HCT116 (cell line): ENCODE data around the gene PLA2G1B. TPM values are rescaled to one million over a fixed set of nuclear protein-coding genes. Genes with fewer than 3 reads are reported as not detected.

Source experiments
- ATAC-seq: fragments of 200-7000 bp; cut with Tn5 transposase; 2 replicates; pipeline ENCODE4 v1.9.1; 2020; ENCODE audit warnings: mild to moderate bottlenecking, moderate library complexity
- BruUV-seq: library from RNA; stranded (reverse); fragments of 400-500 nt; replicated peaks from 2 replicates; lab custom pipeline; 2021; lab: Mats Ljungman, UMichigan
- CTCF ChIA-PET: fragments of 300-600 bp; sonication (Branson Sonifier 250); formaldehyde crosslinking; loops from one replicate; lab custom pipeline; 2021; ENCODE audit warnings: antibody characterized with exemption; lab: Charles Lee
- POLR2A ChIA-PET: fragments of 300-600, 350-600 bp; sonication (Branson Sonifier 250); formaldehyde crosslinking; loops from one replicate; lab custom pipeline; 2021; ENCODE audit warnings: antibody characterized with exemption; lab: Charles Lee
- RAD21 ChIA-PET, 2 experiments: fragments of 300-600 bp; sonication (Branson Sonifier 250); formaldehyde crosslinking; loops; one replicate each; lab custom pipeline; 2023; ENCODE audit warnings: low total read pairs in 2 of 2; ENCODE audit not compliant: uncharacterized antibody in 2 of 2, unreplicated experiment in 2 of 2, low non-redundant PET in 1 of 2; lab: Charles Lee
- DNase-seq: peaks from one replicate; pipeline ENCODE4 v3.0.0-alpha.2; 2010; ENCODE audit warnings: low read depth, low spot score
- H2AFZ ChIP-seq: fragments of 200-600 bp; shearing (Covaris generic), sonication (generic); 2 replicates; pipeline ENCODE4 v1.6.1; 2017; ENCODE audit warnings: low read depth, mixed run types, mixed read lengths, antibody characterized with exemption, low read length; ENCODE audit not compliant: poor library complexity, severe bottlenecking
- H3K27ac ChIP-seq: 2 replicates; pipeline ENCODE4 v1.5.1; 2012; ENCODE audit warnings: low read depth, low read length
- H3K27me3 ChIP-seq: fragments of 200-600 bp; sonication (generic); 2 replicates; pipeline ENCODE4 v1.6.1; 2016; ENCODE audit warnings: mixed run types, low read length, mixed read lengths; ENCODE audit not compliant: insufficient read depth
- H3K36me3 ChIP-seq, 2 experiments: fragments of 200-500 bp in 1 of 2; fragments of 200-600 bp in 1 of 2; sonication (Bioruptor generic) in 1 of 2; sonication (generic) in 1 of 2; 2 replicates each; pipeline versions ENCODE4 v1.5.1 to v1.6.1; 2014 to 2016; ENCODE audit warnings: low read length in 2 of 2, inconsistent platforms in 1 of 2, mixed read lengths in 1 of 2, mixed run types in 1 of 2; ENCODE audit not compliant: insufficient read depth in 2 of 2, control insufficient read depth in 1 of 2
- H3K4me1 ChIP-seq, 2 experiments: fragments of 200-600 bp in 1 of 2; sonication (generic) in 1 of 2; 2 replicates each; pipeline versions ENCODE4 v1.5.1 to v1.6.1; 2012 to 2017; ENCODE audit warnings: low read length in 2 of 2, inconsistent platforms in 1 of 2, mild to moderate bottlenecking in 1 of 2, mixed read lengths in 1 of 2, mixed run types in 1 of 2, moderate library complexity in 1 of 2; ENCODE audit not compliant: insufficient read depth in 2 of 2, control insufficient read depth in 1 of 2
- H3K4me2 ChIP-seq: fragments of 200-600 bp; sonication (generic); 2 replicates; pipeline ENCODE4 v1.6.1; 2017; ENCODE audit warnings: mixed run types, low read length, mixed read lengths
- H3K4me3 ChIP-seq, 2 experiments: fragments of 200-600 bp in 1 of 2; sonication (generic) in 1 of 2; replicated peaks in 1 of 2; 2 replicates each; pipeline ENCODE4 v1.5.1; 2011 to 2016; ENCODE audit warnings: low read length in 2 of 2, control low read depth in 1 of 2, low read depth in 1 of 2, mild to moderate bottlenecking in 1 of 2, mixed read lengths in 1 of 2, mixed run types in 1 of 2
- H3K79me2 ChIP-seq: fragments of 200-600 bp; sonication (generic); 2 replicates; pipeline ENCODE4 v1.6.1; 2017; ENCODE audit warnings: mild to moderate bottlenecking, mixed run types, low read length, moderate library complexity, mixed read lengths; ENCODE audit not compliant: insufficient read depth
- H3K9ac ChIP-seq: fragments of 200-600 bp; sonication (generic); 2 replicates; pipeline ENCODE4 v1.6.1; 2016; ENCODE audit warnings: low read length, mixed read lengths
- H3K9me2 ChIP-seq: fragments of 200-600 bp; sonication (generic), shearing (Covaris generic); 2 replicates; pipeline ENCODE4 v1.6.1; 2017; ENCODE audit warnings: mixed run types, mild to moderate bottlenecking, moderate library complexity; ENCODE audit not compliant: insufficient read depth
- H3K9me3 ChIP-seq, 2 experiments: fragments of 200-500 bp in 1 of 2; fragments of 200-600 bp in 1 of 2; sonication (Bioruptor generic) in 1 of 2; sonication (generic) in 1 of 2; 2 replicates each; pipeline ENCODE4 v1.6.1; 2014 to 2017; ENCODE audit warnings: low read length in 2 of 2, mixed read lengths in 2 of 2, inconsistent platforms in 1 of 2, low read depth in 1 of 2, mild to moderate bottlenecking in 1 of 2, mixed run types in 1 of 2, moderate library complexity in 1 of 2; ENCODE audit not compliant: control insufficient read depth in 1 of 2, insufficient read depth in 1 of 2
- H4K20me1 ChIP-seq: fragments of 200-600 bp; sonication (generic), shearing (Covaris generic); 2 replicates; pipeline ENCODE4 v1.6.1; 2017; ENCODE audit warnings: mixed run types, mild to moderate bottlenecking, moderate library complexity; ENCODE audit not compliant: insufficient read depth
- CBX3 ChIP-seq: IDR thresholded peaks from 2 replicates; pipeline ENCODE4 v1.6.1; 2012; ENCODE audit warnings: low read depth
- EGR1 ChIP-seq: IDR thresholded peaks from 2 replicates; pipeline ENCODE4 v1.6.1; 2012; ENCODE audit warnings: low read depth
- ELF1 ChIP-seq: IDR thresholded peaks from 2 replicates; pipeline ENCODE4 v1.6.1; 2012; ENCODE audit warnings: low read depth, borderline replicate concordance
- FOSL1 ChIP-seq: IDR thresholded peaks from 2 replicates; pipeline ENCODE4 v1.6.1; 2012; ENCODE audit warnings: low read depth
- JUND ChIP-seq: IDR thresholded peaks from 2 replicates; pipeline ENCODE4 v1.6.1; 2012
- POLR2AphosphoS5 ChIP-seq: IDR thresholded peaks from 2 replicates; pipeline ENCODE4 v1.6.1; 2011; ENCODE audit warnings: mild to moderate bottlenecking, low read depth, low read length, moderate library complexity
- RAD21 ChIP-seq: IDR thresholded peaks from 2 replicates; pipeline ENCODE4 v1.6.1; 2012; ENCODE audit warnings: low read depth, mild to moderate bottlenecking
- SIN3A ChIP-seq: IDR thresholded peaks from 2 replicates; pipeline ENCODE4 v1.6.1; 2012; ENCODE audit warnings: low read depth
- SP1 ChIP-seq: IDR thresholded peaks from 2 replicates; pipeline ENCODE4 v1.6.1; 2012; ENCODE audit warnings: low read depth
- TCF7L2 ChIP-seq: IDR thresholded peaks from 2 replicates; pipeline ENCODE4 v1.7.0; 2011; ENCODE audit warnings: borderline replicate concordance, inconsistent platforms; ENCODE audit not compliant: insufficient read depth, insufficient read length; ENCODE audit errors: extremely low read depth
- YY1 ChIP-seq: IDR thresholded peaks from 2 replicates; pipeline ENCODE4 v1.6.1; 2011; ENCODE audit warnings: low read length, low read depth, moderate library complexity, mild to moderate bottlenecking; ENCODE audit not compliant: insufficient replicate concordance; ENCODE audit errors: extremely low read depth
- intact Hi-C: fragments of 100-400 bp; cut with micrococcal nuclease; formaldehyde crosslinking; loops from 2 replicates; pipeline ENCODE4 v1.10.0; 2022
- total RNA-seq: library from RNA; stranded (reverse); gene quantifications from one replicate; pipeline ENCODE4 v1.2.1, GENCODE V29; 2021; ENCODE audit not compliant: unreplicated experiment
- TF ChIP-seq, protein P1 (sequence below): IDR thresholded peaks from 2 replicates; pipeline ENCODE4 v1.6.1; 2012; ENCODE audit warnings: low read depth
- TF ChIP-seq, protein P2 (sequence below): IDR thresholded peaks from 2 replicates; pipeline ENCODE4 v1.6.1; 2012
- TF ChIP-seq, protein P3 (sequence below): IDR thresholded peaks from 2 replicates; pipeline ENCODE4 v1.6.1; 2012
- TF ChIP-seq, protein P4 (sequence below): IDR thresholded peaks from 2 replicates; pipeline ENCODE4 v1.6.1; 2011; ENCODE audit warnings: mild to moderate bottlenecking, low read length, moderate library complexity; ENCODE audit not compliant: insufficient replicate concordance; ENCODE audit errors: extremely low read depth

Gene PLA2G1B
- total RNA-seq, 1 experiment from 2014 or later, result 2.0 TPM

DNA sequence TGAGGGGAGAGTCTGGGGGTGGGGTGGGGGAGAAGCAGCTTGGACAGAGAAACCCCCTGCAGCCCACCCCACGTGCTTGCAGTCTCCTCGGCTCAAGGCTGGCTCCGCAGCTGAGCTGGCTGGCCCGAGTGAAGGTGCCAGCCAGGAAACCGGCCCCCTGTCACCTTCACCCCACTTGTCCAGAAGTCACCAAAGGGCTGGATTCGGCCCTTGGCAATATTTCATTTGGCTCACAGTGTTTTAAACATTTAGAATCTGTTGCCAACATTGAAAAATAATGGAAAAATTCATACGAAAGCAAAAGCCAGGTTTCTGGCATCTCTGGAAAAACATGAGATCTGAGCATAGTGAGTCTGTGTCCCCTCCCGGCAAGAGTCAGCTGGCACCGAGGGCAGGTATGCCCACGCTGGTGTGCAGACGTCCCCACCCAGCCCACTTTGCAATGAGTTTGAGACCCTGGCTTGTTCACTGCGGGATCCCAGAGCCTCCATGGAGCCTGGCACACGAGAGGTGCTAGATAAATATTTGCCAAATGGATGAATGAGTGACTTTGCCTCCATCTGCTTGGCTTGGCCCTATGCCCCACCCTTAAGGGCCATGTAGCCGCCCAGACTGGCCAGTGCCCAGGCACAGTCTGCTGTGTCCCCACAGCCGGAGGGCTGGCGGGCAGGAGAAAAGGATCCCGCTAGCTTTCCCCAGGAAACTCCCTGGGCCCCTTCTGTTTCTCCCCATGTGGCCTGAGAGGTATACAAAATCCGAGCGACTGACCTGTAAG, 23.2 kb upstream of the PLA2G1B start:
- POLR2A ChIA-PET, result no interaction called here
- H2AFZ ChIP-seq, result no peak overlapping the region

More for the DNA sequence above, 23.2 kb upstream of the PLA2G1B start:
- H3K4me1 ChIP-seq, result peaks cover 0 to 8% of the 10 kb centered on the region in 2 experiments; a peak in 2 of 4 replicates
- no peak for TF ChIP-seq FOSL1
- TF ChIP-seq ELF1, result no peak
- TF ChIP-seq POLR2AphosphoS5, result no peak
- TF ChIP-seq RAD21, result no peak
- no peak for TF ChIP-seq SP1
- TF ChIP-seq TCF7L2, result no peak
- TF ChIP-seq, protein P1, sequence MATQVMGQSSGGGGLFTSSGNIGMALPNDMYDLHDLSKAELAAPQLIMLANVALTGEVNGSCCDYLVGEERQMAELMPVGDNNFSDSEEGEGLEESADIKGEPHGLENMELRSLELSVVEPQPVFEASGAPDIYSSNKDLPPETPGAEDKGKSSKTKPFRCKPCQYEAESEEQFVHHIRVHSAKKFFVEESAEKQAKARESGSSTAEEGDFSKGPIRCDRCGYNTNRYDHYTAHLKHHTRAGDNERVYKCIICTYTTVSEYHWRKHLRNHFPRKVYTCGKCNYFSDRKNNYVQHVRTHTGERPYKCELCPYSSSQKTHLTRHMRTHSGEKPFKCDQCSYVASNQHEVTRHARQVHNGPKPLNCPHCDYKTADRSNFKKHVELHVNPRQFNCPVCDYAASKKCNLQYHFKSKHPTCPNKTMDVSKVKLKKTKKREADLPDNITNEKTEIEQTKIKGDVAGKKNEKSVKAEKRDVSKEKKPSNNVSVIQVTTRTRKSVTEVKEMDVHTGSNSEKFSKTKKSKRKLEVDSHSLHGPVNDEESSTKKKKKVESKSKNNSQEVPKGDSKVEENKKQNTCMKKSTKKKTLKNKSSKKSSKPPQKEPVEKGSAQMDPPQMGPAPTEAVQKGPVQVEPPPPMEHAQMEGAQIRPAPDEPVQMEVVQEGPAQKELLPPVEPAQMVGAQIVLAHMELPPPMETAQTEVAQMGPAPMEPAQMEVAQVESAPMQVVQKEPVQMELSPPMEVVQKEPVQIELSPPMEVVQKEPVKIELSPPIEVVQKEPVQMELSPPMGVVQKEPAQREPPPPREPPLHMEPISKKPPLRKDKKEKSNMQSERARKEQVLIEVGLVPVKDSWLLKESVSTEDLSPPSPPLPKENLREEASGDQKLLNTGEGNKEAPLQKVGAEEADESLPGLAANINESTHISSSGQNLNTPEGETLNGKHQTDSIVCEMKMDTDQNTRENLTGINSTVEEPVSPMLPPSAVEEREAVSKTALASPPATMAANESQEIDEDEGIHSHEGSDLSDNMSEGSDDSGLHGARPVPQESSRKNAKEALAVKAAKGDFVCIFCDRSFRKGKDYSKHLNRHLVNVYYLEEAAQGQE, result no peak
- TF ChIP-seq, protein P2, sequence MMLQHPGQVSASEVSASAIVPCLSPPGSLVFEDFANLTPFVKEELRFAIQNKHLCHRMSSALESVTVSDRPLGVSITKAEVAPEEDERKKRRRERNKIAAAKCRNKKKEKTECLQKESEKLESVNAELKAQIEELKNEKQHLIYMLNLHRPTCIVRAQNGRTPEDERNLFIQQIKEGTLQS, result no peak
- TF ChIP-seq, protein P3, sequence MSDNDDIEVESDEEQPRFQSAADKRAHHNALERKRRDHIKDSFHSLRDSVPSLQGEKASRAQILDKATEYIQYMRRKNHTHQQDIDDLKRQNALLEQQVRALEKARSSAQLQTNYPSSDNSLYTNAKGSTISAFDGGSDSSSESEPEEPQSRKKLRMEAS, result no peak
- no peak for TF ChIP-seq EGR1
- TF ChIP-seq YY1, result no peak
- TF ChIP-seq SIN3A, result no peak
- TF ChIP-seq JUND, result no peak
- TF ChIP-seq, protein P4, sequence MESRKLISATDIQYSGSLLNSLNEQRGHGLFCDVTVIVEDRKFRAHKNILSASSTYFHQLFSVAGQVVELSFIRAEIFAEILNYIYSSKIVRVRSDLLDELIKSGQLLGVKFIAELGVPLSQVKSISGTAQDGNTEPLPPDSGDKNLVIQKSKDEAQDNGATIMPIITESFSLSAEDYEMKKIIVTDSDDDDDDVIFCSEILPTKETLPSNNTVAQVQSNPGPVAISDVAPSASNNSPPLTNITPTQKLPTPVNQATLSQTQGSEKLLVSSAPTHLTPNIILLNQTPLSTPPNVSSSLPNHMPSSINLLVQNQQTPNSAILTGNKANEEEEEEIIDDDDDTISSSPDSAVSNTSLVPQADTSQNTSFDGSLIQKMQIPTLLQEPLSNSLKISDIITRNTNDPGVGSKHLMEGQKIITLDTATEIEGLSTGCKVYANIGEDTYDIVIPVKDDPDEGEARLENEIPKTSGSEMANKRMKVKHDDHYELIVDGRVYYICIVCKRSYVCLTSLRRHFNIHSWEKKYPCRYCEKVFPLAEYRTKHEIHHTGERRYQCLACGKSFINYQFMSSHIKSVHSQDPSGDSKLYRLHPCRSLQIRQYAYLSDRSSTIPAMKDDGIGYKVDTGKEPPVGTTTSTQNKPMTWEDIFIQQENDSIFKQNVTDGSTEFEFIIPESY, result no peak
- no peak for TF ChIP-seq CBX3
- ChIA-PET CTCF (no interaction called here), RAD21 (no interaction called here)
- no peaks in the 10 kb centered on the region for H3K9me2 ChIP-seq
- H3K9ac ChIP-seq, result no peak overlapping the region
- H3K27ac ChIP-seq, result no peak overlapping the region
- H3K4me3 ChIP-seq, result no peak overlapping the region
- intact Hi-C loops, result no loop called here
- ATAC-seq (no peak), DNase-seq (no peak)
- no TSS peak for BruUV-seq
- H4K20me1 ChIP-seq, result no peaks in the 10 kb centered on the region
- no peak overlapping the region for H3K4me2 ChIP-seq
- peaks cover 2 to 7% of the 10 kb centered on the region in 2 experiments; a peak in 1 of 4 replicates for H3K36me3 ChIP-seq
- H3K9me3 ChIP-seq, result no peaks in the 10 kb centered on the region
- H3K27me3 ChIP-seq, result no peaks in the 10 kb centered on the region
- H3K79me2 ChIP-seq, result no peaks in the 10 kb centered on the region
